Measurements from ENCODE around the gene TSPAN11. TPM values are rescaled to one million over a fixed set of nuclear protein-coding genes. Genes with fewer than 3 reads are reported as not detected.

The TSPAN11 gene
- total RNA-seq, 1 donor from 2014 or later, result 12.4 TPM

GRCh38 chr12:30965613-30965985 is 39.1 kb downstream of the TSPAN11 start:
- FAIRE-seq (no peak), DNase-seq (ENCODE audit: low read depth) (no peak)
- no peaks in the 10 kb centered on the region for H3K4me1 ChIP-seq (ENCODE audit: insufficient read depth, low read length)
- H3K36me3 Mint-ChIP-seq (ENCODE audit: low read depth, unreplicated experiment), result peaks cover 12% of the 10 kb centered on the region
- H3K27me3 ChIP-seq (ENCODE audit: insufficient read depth, low read length), result no peaks in the 10 kb centered on the region
- no peaks in the 10 kb centered on the region for H4K20me1 ChIP-seq (ENCODE audit: insufficient read depth, low read length)
- no peak overlapping the region for H2AFZ ChIP-seq (ENCODE audit: low read depth, low read length)
- no peak overlapping the region for H3K27ac ChIP-seq (ENCODE audit: low read depth, low read length)
- H3K79me2 ChIP-seq (ENCODE audit: insufficient read depth, low read length), result no peaks in the 10 kb centered on the region
- no peak overlapping the region for H3K27ac Mint-ChIP-seq (ENCODE audit: unreplicated experiment)
- H3K9me3 Mint-ChIP-seq (ENCODE audit: unreplicated experiment), result peaks cover 2% of the 10 kb centered on the region
- H3K9me3 ChIP-seq (ENCODE audit: insufficient read depth, low read depth, low read length), result no peaks in the 10 kb centered on the region
- no peak for TF ChIP-seq EZH2 (IDR thresholded peaks at IDR 0.05; ENCODE audit: insufficient read depth, low read length)
- TF ChIP-seq CTCF (IDR thresholded peaks at IDR 0.05; ENCODE audit: insufficient read depth, low read depth, low read length), result no peak
- H3K4me2 ChIP-seq (ENCODE audit: low read length), result no peak overlapping the region
- no peak overlapping the region for H3K4me3 Mint-ChIP-seq (ENCODE audit: unreplicated experiment)
- no peak overlapping the region for H3K9ac ChIP-seq (ENCODE audit: low read length)
- no peaks in the 10 kb centered on the region for H3K4me1 Mint-ChIP-seq (ENCODE audit: low read depth, unreplicated experiment)
- H3K27me3 Mint-ChIP-seq (ENCODE audit: low read depth, unreplicated experiment), result peaks cover 54% of the 10 kb centered on the region
- H3K4me3 ChIP-seq (ENCODE audit: insufficient read depth, low read depth, low read length), result no peak overlapping the region
- H3K36me3 ChIP-seq (ENCODE audit: insufficient read depth, low read length), result no peaks in the 10 kb centered on the region

- Histone ChIP-seq H3K36me3 (ENCODE audit: insufficient read depth, low read length) (no peaks in the 10 kb centered on the region), H3K4me1 (ENCODE audit: insufficient read depth, low read length) (no peaks in the 10 kb centered on the region), H4K20me1 (ENCODE audit: insufficient read depth, low read length) (no peaks in the 10 kb centered on the region), H3K27me3 (ENCODE audit: insufficient read depth, low read length) (no peaks in the 10 kb centered on the region), H3K9me3 (ENCODE audit: insufficient read depth, low read depth, low read length) (no peaks in the 10 kb centered on the region), H3K9ac (ENCODE audit: low read length) (no peak overlapping the region), H3K4me3 (ENCODE audit: insufficient read depth, low read depth, low read length) (no peak overlapping the region), H3K79me2 (ENCODE audit: insufficient read depth, low read length) (no peaks in the 10 kb centered on the region), H3K4me2 (ENCODE audit: low read length) (no peak overlapping the region), H2AFZ (ENCODE audit: low read depth, low read length) (no peak overlapping the region), H3K27ac (ENCODE audit: low read depth, low read length) (no peak overlapping the region)
- Mint-ChIP-seq H3K4me1 (ENCODE audit: low read depth, unreplicated experiment) (no peaks in the 10 kb centered on the region), H3K36me3 (ENCODE audit: low read depth, unreplicated experiment) (peaks cover 12% of the 10 kb centered on the region), H3K27me3 (ENCODE audit: low read depth, unreplicated experiment) (peaks cover 55% of the 10 kb centered on the region), H3K4me3 (ENCODE audit: unreplicated experiment) (no peak overlapping the region), H3K27ac (ENCODE audit: unreplicated experiment) (no peak overlapping the region), H3K9me3 (ENCODE audit: unreplicated experiment) (no peaks in the 10 kb centered on the region)
- TF ChIP-seq EZH2 (IDR thresholded peaks at IDR 0.05; ENCODE audit: insufficient read depth, low read length), result no peak
- DNase-seq (ENCODE audit: low read depth), result no peak
- no peak for FAIRE-seq
These were observed 40.5 kb downstream of the TSPAN11 start for GRCh38 chr12:30967026-30967425.

- no peak overlapping the region for H3K27ac ChIP-seq (ENCODE audit: low read depth, low read length)
- Mint-ChIP-seq H3K4me1 (ENCODE audit: low read depth, unreplicated experiment) (no peaks in the 10 kb centered on the region), H3K9me3 (ENCODE audit: unreplicated experiment) (no peaks in the 10 kb centered on the region), H3K27me3 (ENCODE audit: low read depth, unreplicated experiment) (peaks cover 54% of the 10 kb centered on the region), H3K27ac (ENCODE audit: unreplicated experiment) (no peak overlapping the region), H3K4me3 (ENCODE audit: unreplicated experiment) (no peak overlapping the region), H3K36me3 (ENCODE audit: low read depth, unreplicated experiment) (peaks cover 10% of the 10 kb centered on the region)
- no peaks in the 10 kb centered on the region for H3K4me1 ChIP-seq (ENCODE audit: insufficient read depth, low read length)
- no peaks in the 10 kb centered on the region for H4K20me1 ChIP-seq (ENCODE audit: insufficient read depth, low read length)
- no peak overlapping the region for H3K9ac ChIP-seq (ENCODE audit: low read length)
- H3K4me2 ChIP-seq (ENCODE audit: low read length), result no peak overlapping the region
- no peaks in the 10 kb centered on the region for H3K9me3 ChIP-seq (ENCODE audit: insufficient read depth, low read depth, low read length)
- no peak overlapping the region for H2AFZ ChIP-seq (ENCODE audit: low read depth, low read length)
- TF ChIP-seq CTCF (IDR thresholded peaks at IDR 0.05; ENCODE audit: insufficient read depth, low read depth, low read length) (no peak), EZH2 (IDR thresholded peaks at IDR 0.05; ENCODE audit: insufficient read depth, low read length) (no peak)
- no peak for DNase-seq (ENCODE audit: low read depth)
- no peaks in the 10 kb centered on the region for H3K27me3 ChIP-seq (ENCODE audit: insufficient read depth, low read length)
- H3K36me3 ChIP-seq (ENCODE audit: insufficient read depth, low read length), result no peaks in the 10 kb centered on the region
- no peak overlapping the region for H3K4me3 ChIP-seq (ENCODE audit: insufficient read depth, low read depth, low read length)
- FAIRE-seq, result no peak
- no peaks in the 10 kb centered on the region for H3K79me2 ChIP-seq (ENCODE audit: insufficient read depth, low read length)
These were observed 41.7 kb downstream of the TSPAN11 start for GRCh38 chr12:30968211-30968610.

Data from astrocyte (in vitro differentiated cells and primary cell).